Kidney (tissue), 14 donors: ENCODE results near the gene TXNRD1. TPM values are rescaled to one million over a fixed set of nuclear protein-coding genes. Genes with fewer than 3 reads are reported as not detected.

Source experiments
- DNase-seq, 5 donors: peaks; one replicate each; pipeline ENCODE4 v3.0.0-alpha.2; 2013 to 2020
- FAIRE-seq: peaks from 2 replicates; lab custom pipeline; 2012; peaks lifted over from hg19 to GRCh38; lab: Jason Lieb, UNC
- H3K27ac ChIP-seq, 2 donors: one replicate each; pipeline ENCODE4 v1.7.0; 2013; ENCODE audit warnings: low read depth in 2 of 2, low read length in 2 of 2, inconsistent platforms in 1 of 2
- H3K27me3 ChIP-seq: one replicate; pipeline ENCODE4 v1.7.1; 2013; ENCODE audit warnings: low read length, inconsistent platforms; ENCODE audit not compliant: control insufficient read depth, insufficient read depth
- H3K36me3 ChIP-seq, 3 donors: one replicate each; pipeline versions ENCODE4 v1.7.0 to v1.7.1; 2013; ENCODE audit warnings: low read length in 3 of 3, control low read depth in 1 of 3, inconsistent platforms in 1 of 3; ENCODE audit not compliant: insufficient read depth in 3 of 3, control insufficient read depth in 2 of 3
- H3K4me1 ChIP-seq, 3 donors: one replicate each; pipeline versions ENCODE4 v1.7.0 to v1.7.1; 2013; ENCODE audit warnings: low read length in 3 of 3, inconsistent platforms in 1 of 3, low read depth in 1 of 3; ENCODE audit not compliant: control insufficient read depth in 2 of 3, insufficient read depth in 2 of 3
- H3K4me3 ChIP-seq, 3 donors: one replicate each; pipeline versions ENCODE4 v1.7.0 to v1.8.1; 2013; ENCODE audit warnings: low read length in 3 of 3, control low read depth in 1 of 3, inconsistent platforms in 1 of 3
- H3K9ac ChIP-seq, 3 donors: one replicate each; pipeline versions ENCODE4 v1.7.0 to v1.7.1; 2013; ENCODE audit warnings: low read length in 3 of 3, control low read depth in 1 of 3, inconsistent platforms in 1 of 3
- H3K9me3 ChIP-seq, 3 donors: one replicate each; pipeline versions ENCODE4 v1.7.0 to v1.7.1; 2013; ENCODE audit warnings: low read length in 3 of 3, control low read depth in 1 of 3, inconsistent platforms in 1 of 3; ENCODE audit not compliant: control insufficient read depth in 2 of 3, insufficient read depth in 1 of 3
- intact Hi-C: fragments of 100-400 bp; cut with DNase I; formaldehyde crosslinking; loops from one replicate; pipeline ENCODE4 v1.11.1; 2022
- polyA plus RNA-seq: library from polyadenylated mRNA; stranded (reverse); fragments of 350-450 nt; fragmentation: Illumina TruSeq; extraction: RNeasy Lipid Tissue Mini Kit (QIAGEN cat#74804); gene quantifications from one replicate; pipeline ENCODE4 v1.2.3, GENCODE V29; 2014; ENCODE audit warnings: low read depth, low replicate concordance; ENCODE audit not compliant: insufficient read depth
- total RNA-seq: library from RNA; stranded (reverse); fragmentation: NEBNext Ultra II Directional; extraction: Animal tissue kit (Norgen Biotek cat#: 25700); gene quantifications from one replicate; pipeline ENCODE4 v1.2.1, GENCODE V29; 2021
- TF ChIP-seq, protein P1 (sequence below): IDR thresholded peaks from 3 replicates; pipeline ENCODE4 v1.5.1; 2012; ENCODE audit warnings: mild to moderate bottlenecking, moderate library complexity, borderline replicate concordance; ENCODE audit not compliant: insufficient read depth; ENCODE audit errors: extremely low read depth
- donor health status: control.
- donor health status: control.
- donor health status: control.
- donor health status: control.
- donor health status: control.
- donor health status: DM: yes; HTN: yes; CAD: no.
- donor health status: Normal renal cell carcinoma (clear cell type).

Gene TXNRD1
- total and polyA plus RNA-seq, 2 donors from 2014 or later: 45.0 to 73.2 TPM

DNA sequence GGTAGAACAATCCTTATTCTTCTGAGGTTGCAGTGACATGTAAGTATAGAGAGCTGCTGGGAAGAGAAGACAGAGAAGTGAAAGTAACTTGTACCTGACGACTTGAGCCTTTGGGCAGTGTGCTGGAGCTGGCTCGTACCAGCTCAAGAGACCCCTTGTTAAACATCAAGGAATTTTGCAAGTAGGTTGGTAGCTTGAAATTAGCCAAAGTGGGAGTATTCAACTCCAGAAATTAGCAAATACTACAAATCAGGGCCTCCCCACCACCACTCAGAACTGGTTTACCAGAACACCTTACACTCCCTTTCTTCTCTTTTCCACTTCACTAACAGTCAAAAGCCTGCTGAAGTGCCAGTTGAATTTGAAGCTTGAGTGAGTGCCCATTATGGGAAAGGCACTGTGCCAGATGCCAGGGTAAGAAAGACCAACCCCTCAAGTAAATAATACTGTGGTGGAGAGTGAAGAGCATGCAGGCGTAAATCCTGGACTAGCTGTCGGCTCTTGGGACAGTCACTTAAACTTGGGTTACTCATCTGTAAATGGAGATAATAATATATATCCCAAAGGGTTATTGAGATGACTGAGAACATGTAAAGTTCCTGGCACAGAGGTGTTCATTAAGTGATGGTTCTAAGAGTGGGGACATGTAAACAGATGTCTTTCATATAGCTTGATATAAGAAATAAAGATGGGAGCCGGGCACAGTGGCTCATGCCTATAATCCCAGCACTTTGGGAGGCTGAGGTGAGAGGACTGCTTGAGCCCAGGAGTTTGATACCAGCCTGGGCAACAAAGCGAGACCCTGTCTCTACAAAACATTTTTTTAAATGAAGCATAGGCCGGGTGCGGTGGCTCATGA lies 60.9 kb downstream of the TXNRD1 start:
- no peaks in the 10 kb centered on the region for H3K9me3 ChIP-seq
- H3K36me3 ChIP-seq: no peaks in the 10 kb centered on the region
- TF ChIP-seq, protein P1, sequence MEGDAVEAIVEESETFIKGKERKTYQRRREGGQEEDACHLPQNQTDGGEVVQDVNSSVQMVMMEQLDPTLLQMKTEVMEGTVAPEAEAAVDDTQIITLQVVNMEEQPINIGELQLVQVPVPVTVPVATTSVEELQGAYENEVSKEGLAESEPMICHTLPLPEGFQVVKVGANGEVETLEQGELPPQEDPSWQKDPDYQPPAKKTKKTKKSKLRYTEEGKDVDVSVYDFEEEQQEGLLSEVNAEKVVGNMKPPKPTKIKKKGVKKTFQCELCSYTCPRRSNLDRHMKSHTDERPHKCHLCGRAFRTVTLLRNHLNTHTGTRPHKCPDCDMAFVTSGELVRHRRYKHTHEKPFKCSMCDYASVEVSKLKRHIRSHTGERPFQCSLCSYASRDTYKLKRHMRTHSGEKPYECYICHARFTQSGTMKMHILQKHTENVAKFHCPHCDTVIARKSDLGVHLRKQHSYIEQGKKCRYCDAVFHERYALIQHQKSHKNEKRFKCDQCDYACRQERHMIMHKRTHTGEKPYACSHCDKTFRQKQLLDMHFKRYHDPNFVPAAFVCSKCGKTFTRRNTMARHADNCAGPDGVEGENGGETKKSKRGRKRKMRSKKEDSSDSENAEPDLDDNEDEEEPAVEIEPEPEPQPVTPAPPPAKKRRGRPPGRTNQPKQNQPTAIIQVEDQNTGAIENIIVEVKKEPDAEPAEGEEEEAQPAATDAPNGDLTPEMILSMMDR: no peak
- peak overlapping the region in 1 of 3 donors; percentile 54 for H3K9ac ChIP-seq
- FAIRE-seq (no peak), DNase-seq (peak in 3 of 5 donors; percentile 12 to 79 (median 63))
- H3K27me3 ChIP-seq: no peaks in the 10 kb centered on the region
- intact Hi-C loops: no loop called here
- no peaks in the 10 kb centered on the region for H3K4me1 ChIP-seq
- H3K27ac ChIP-seq: peak overlapping the region; percentile 52 to 67
- H3K4me3 ChIP-seq: peak overlapping the region in 2 of 3 donors; percentile 49 to 53

DNA sequence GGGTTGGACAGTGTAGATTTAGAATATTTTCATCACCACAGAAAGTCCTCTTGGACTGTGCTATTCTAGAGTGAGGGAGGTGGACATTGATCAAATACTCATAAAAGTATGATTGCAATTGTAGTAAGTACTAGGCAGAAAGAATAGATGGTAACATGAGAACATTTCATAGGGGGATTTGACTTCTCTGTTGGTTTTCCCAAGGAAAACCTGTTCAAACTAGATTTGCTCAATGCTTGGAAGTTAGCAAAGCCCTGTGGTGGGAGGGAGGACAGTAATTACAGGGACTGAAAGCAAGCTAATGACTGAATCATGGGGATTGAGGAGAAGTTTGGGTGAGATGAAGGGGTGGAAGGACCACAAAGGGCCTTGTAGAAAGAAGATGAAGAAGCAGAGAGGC lies 63.6 kb downstream of the TXNRD1 start:
- DNase-seq: no peak
- intact Hi-C loops: no loop called here
- Histone ChIP-seq H3K27ac (no peak overlapping the region), H3K27me3 (no peaks in the 10 kb centered on the region), H3K4me3 (no peak overlapping the region), H3K4me1 (no peaks in the 10 kb centered on the region), H3K9ac (no peak overlapping the region), H3K9me3 (no peaks in the 10 kb centered on the region), H3K36me3 (no peaks in the 10 kb centered on the region)
- no peak for FAIRE-seq
- TF ChIP-seq, protein P1: no peak

DNA sequence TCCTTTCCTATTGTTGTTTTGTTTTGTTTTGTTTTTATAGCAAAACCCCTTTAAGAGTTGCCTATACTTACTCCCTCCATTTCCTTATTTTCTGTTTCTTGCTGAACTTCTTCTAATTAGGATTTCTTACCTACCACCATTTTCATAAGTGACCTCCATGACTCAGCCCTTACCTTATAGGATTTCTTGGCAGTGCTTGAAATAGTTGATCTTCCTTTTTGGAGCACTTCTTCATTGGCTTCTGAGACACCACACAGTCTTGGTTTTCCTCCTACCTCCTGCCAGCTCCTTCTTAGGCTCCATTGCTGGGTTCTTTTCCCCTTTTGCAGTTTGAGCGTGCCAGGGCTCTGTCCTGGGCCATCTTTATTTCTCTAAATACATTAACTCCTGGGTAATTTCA lies 64.5 kb downstream of the TXNRD1 start:
- Histone ChIP-seq H3K9ac (no peak overlapping the region), H3K27me3 (no peaks in the 10 kb centered on the region), H3K27ac (no peak overlapping the region), H3K4me3 (no peak overlapping the region), H3K36me3 (no peaks in the 10 kb centered on the region), H3K9me3 (no peaks in the 10 kb centered on the region), H3K4me1 (no peaks in the 10 kb centered on the region)
- TF ChIP-seq, protein P1: no peak
- intact Hi-C loops: no loop called here
- DNase-seq (no peak), FAIRE-seq (no peak)
